Measurements from ENCODE around the gene ZCWPW1. TPM values are rescaled to one million over a fixed set of nuclear protein-coding genes. Genes with fewer than 3 reads are reported as not detected.
"Not testable (repeated sequence)": the region's sequence is repeated elsewhere in the genome, so short reads cannot be mapped to it uniquely, and the experiment has no call there.

ZCWPW1 gene
- total and polyA plus RNA-seq, 7 donors = 3.5 to 13.2 (median 5.5) TPM

- peak in 1 of 2 donors; percentile 20 for DNase-seq
- no peak for TF ChIP-seq CTCF (IDR thresholded peaks at IDR 0.05)
These were observed 71.4 kb downstream of the ZCWPW1 start for GRCh38 chr7:100357131-100357561.

GRCh38 chr7:100356416-100357068 is 72.0 kb downstream of the ZCWPW1 start:
- ATAC-seq (no peak), DNase-seq (peak in 1 of 2 donors; percentile 21)
- no peaks in the 10 kb centered on the region for H3K27me3 ChIP-seq (ENCODE audit: insufficient read depth in 3 of 3, low read length in 2 of 3)
- 85 to 92% (median 91%) methylated on average over 8 of the region's 8 CpGs for WGBS, 3 donors
- no peak overlapping the region for H3K4me3 ChIP-seq
- intact Hi-C loops (cut with DNase I) = loop anchor here in 1 of 2 donors (5.0 kb wide), 1 partner anchor 36 kb away; no protein-coding TSS in a partner anchor
- TF ChIP-seq CTCF (IDR thresholded peaks at IDR 0.05) = no peak
- no peaks in the 10 kb centered on the region for H3K9me3 ChIP-seq
- no peaks in the 10 kb centered on the region for H3K4me1 ChIP-seq
- H3K36me3 ChIP-seq (ENCODE audit: insufficient read depth in 1 of 2, low read depth in 1 of 2) = peaks cover 8 to 98% of the 10 kb centered on the region in 2 donors
- H3K27ac ChIP-seq = no peak overlapping the region

More at GRCh38 chr7:100357131-100357561, 71.4 kb downstream of the ZCWPW1 start:
- peaks cover 8 to 99% of the 10 kb centered on the region in 2 donors for H3K36me3 ChIP-seq (ENCODE audit: insufficient read depth in 1 of 2, low read depth in 1 of 2)
- H3K27me3 ChIP-seq (ENCODE audit: insufficient read depth in 3 of 3, low read length in 2 of 3) = no peaks in the 10 kb centered on the region
- no peaks in the 10 kb centered on the region for H3K9me3 ChIP-seq
- H3K4me1 ChIP-seq = no peaks in the 10 kb centered on the region
- 84 to 93% (median 85%) methylated on average over 6 of the region's 6 CpGs for WGBS, 3 donors
- no peak for ATAC-seq
- intact Hi-C loops (cut with DNase I) = loop anchor here in 1 of 2 donors (5.0 kb wide), 1 partner anchor 35 kb away; no protein-coding TSS in a partner anchor
- H3K4me3 ChIP-seq = no peak overlapping the region
- H3K27ac ChIP-seq = no peak overlapping the region

- DNase-seq = no peak
- WGBS, 3 donors = 77 to 79% (median 78%) methylated on average over 6 of the region's 6 CpGs
- Histone ChIP-seq H3K36me3 (ENCODE audit: insufficient read depth in 1 of 2, low read depth in 1 of 2) (peaks cover 5 to 98% of the 10 kb centered on the region in 2 donors), H3K27me3 (ENCODE audit: insufficient read depth in 3 of 3, low read length in 2 of 3) (no peaks in the 10 kb centered on the region), H3K27ac (no peak overlapping the region), H3K4me1 (no peaks in the 10 kb centered on the region), H3K9me3 (no peaks in the 10 kb centered on the region), H3K4me3 (no peak overlapping the region)
- intact Hi-C loops (cut with DNase I) = no loop called here
- no peak for TF ChIP-seq CTCF (IDR thresholded peaks at IDR 0.05)
- no peak for ATAC-seq
These were observed 74.7 kb downstream of the ZCWPW1 start for GRCh38 chr7:100353685-100354330.

GRCh38 chr7:100352984-100353684 is 75.4 kb downstream of the ZCWPW1 start:
- intact Hi-C loops (cut with DNase I) = no loop called here
- 86 to 95% (median 87%) methylated on average over 13 to 16 of the region's 16 CpGs for WGBS, 3 donors
- Histone ChIP-seq H3K9me3 (no peaks in the 10 kb centered on the region), H3K27ac (no peak overlapping the region), H3K27me3 (ENCODE audit: insufficient read depth in 3 of 3, low read length in 2 of 3) (no peaks in the 10 kb centered on the region), H3K4me1 (no peaks in the 10 kb centered on the region), H3K36me3 (ENCODE audit: insufficient read depth in 1 of 2, low read depth in 1 of 2) (peaks cover 5 to 98% of the 10 kb centered on the region in 2 donors), H3K4me3 (no peak overlapping the region)
- ATAC-seq (no peak), DNase-seq (peak in 1 of 2 donors; percentile 48)
- TF ChIP-seq CTCF (IDR thresholded peaks at IDR 0.05) = no peak

- ATAC-seq; H3K27ac ChIP-seq; H3K9me3 ChIP-seq; intact Hi-C loops (cut with DNase I); H3K27me3 ChIP-seq (ENCODE audit: insufficient read depth in 3 of 3, low read length in 2 of 3); H3K4me3 ChIP-seq; H3K4me1 ChIP-seq: not testable (repeated sequence)
- H3K36me3 ChIP-seq (ENCODE audit: insufficient read depth in 1 of 2, low read depth in 1 of 2) = peaks cover 5 to 98% of the 10 kb centered on the region in 2 donors
- WGBS, 3 donors = 85 to 90% (median 89%) methylated on average over 16 to 18 of the region's 18 CpGs
- DNase-seq = peak in 1 of 2 donors; percentile 20
These were observed 76.2 kb downstream of the ZCWPW1 start for GRCh38 chr7:100352230-100352781.
